BLaER1 (cell line): Measurements from ENCODE around the gene CXCL12.

Experiments
- H3K27ac ChIP-seq: shearing (Covaris generic); formaldehyde crosslinking; 2 replicates; pipeline ENCODE4 v1.8.1; 2022
- H3K27me3 ChIP-seq: shearing (Covaris generic); formaldehyde crosslinking; 2 replicates; pipeline ENCODE4 v1.8.1; 2022
- H3K36me3 ChIP-seq: shearing (Covaris generic); formaldehyde crosslinking; 2 replicates; pipeline ENCODE4 v1.8.1; 2022
- H3K4me1 ChIP-seq: shearing (Covaris generic); formaldehyde crosslinking; 2 replicates; pipeline ENCODE4 v1.8.1; 2022
- H3K4me2 ChIP-seq: shearing (Covaris generic); formaldehyde crosslinking; 2 replicates; pipeline ENCODE4 v1.8.1; 2022
- H3K4me3 ChIP-seq: shearing (Covaris generic); formaldehyde crosslinking; 2 replicates; pipeline ENCODE4 v1.8.1; 2022
- H3K9ac ChIP-seq: shearing (Covaris generic); formaldehyde crosslinking; 2 replicates; pipeline ENCODE4 v1.8.1; 2022
- H3K9me3 ChIP-seq: shearing (Covaris generic); formaldehyde crosslinking; 2 replicates; pipeline ENCODE4 v1.8.1; 2022
- H4K20me1 ChIP-seq: shearing (Covaris generic); formaldehyde crosslinking; 2 replicates; pipeline ENCODE4 v1.8.1; 2022
- Cebpa-rat ChIP-seq: shearing (Covaris generic); IDR thresholded peaks from 2 replicates; pipeline ENCODE4 v1.8.1; 2022

Gene CXCL12

DNA sequence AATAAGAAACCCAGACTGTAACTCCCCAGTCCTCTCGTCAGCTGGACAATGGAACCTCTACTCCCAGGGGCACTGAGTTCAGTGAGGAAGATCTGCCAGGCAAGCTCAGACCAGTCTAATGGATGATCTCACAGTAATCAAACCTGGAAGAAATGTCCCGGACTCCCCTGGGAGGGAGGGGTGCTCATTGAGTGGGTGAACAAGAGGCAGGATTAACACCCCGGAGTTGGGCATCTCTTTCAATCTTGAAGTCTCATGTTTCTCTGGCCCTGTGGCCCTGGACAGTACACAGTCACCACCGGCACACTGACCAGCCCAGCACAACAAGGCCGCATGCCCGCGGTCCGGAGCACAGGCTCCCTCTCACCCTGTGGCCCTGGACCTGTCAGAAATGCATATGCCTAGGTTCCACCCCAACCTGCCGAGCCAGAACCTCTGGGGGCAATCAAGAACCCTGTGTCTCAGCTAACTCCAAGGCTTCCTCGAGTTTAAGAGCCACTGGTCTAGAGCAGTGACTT is 27.8 kb downstream of the CXCL12 start:
- Histone ChIP-seq H3K4me1 (peaks cover 49% of the 10 kb centered on the region), H3K9ac (peak overlapping the region; percentile 31; the same call in 1 of the 2 replicates), H3K4me3 (no peak overlapping the region), H4K20me1 (no peaks in the 10 kb centered on the region), H3K27me3 (no peaks in the 10 kb centered on the region), H3K36me3 (no peaks in the 10 kb centered on the region), H3K9me3 (no peaks in the 10 kb centered on the region), H3K4me2 (peak overlapping the region; percentile 60), H3K27ac (peak overlapping the region; percentile 39; the same call in 1 of the 2 replicates)
- TF ChIP-seq Cebpa-rat, result no peak

DNA sequence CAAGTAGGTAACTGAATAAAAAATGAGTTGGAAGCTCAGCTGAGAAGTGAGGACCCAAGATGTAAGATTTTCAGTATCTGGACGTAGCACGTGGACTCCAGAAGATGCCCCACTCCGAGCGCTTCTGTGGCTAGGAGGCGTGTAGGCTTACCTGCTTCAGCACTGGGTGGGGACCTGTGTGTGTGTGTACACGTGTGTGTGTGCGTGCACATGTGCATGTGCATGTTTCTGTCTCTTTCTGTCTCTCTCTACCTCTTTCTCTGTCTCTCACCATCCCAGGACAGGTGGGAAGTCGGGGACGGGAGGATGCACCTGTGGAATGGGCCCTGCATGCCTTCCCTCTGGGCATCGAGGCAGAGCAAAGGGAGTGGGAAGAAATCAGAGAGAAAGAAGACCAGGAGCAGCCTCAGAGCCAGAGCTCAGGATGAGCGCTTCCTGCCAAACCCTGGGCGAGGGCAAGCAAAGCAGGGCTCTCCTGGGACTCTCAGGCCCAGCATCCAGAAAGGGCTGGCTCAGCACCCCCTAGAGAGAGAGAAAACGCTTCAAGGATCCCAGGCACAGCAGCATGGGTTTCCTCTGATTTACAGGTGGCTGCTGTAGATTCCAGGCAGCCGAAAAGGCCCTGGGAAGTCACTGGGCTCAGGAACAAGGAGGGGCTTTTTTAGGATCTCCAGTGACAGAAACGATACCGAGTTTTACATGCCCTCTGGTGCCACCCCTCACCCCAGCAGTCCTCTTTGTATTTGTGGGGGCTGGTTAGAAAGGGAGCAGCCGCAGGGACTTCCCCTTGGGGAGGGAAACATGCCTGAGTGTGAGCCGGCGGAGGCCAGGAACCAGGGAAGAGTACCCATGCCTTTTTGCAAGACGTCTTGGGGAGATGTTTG is 28.5 kb downstream of the CXCL12 start:
- H3K27me3 ChIP-seq, result no peaks in the 10 kb centered on the region
- no peaks in the 10 kb centered on the region for H4K20me1 ChIP-seq
- H3K36me3 ChIP-seq, result no peaks in the 10 kb centered on the region
- peak overlapping the region; percentile 60 for H3K4me2 ChIP-seq
- H3K27ac ChIP-seq, result peak overlapping the region; percentile 39; the same call in 1 of the 2 replicates
- peaks cover 54% of the 10 kb centered on the region for H3K4me1 ChIP-seq
- no peak overlapping the region for H3K4me3 ChIP-seq
- peak overlapping the region; percentile 31; the same call in 1 of the 2 replicates for H3K9ac ChIP-seq
- TF ChIP-seq Cebpa-rat, result no peak
- no peaks in the 10 kb centered on the region for H3K9me3 ChIP-seq

GRCh38 chr10:44355630-44356029 is 29.3 kb downstream of the CXCL12 start:
- peaks cover 54% of the 10 kb centered on the region for H3K4me1 ChIP-seq

GRCh38 chr10:44354771-44355170 is 30.1 kb downstream of the CXCL12 start:
- H3K27me3 ChIP-seq, result no peaks in the 10 kb centered on the region
- no peaks in the 10 kb centered on the region for H3K9me3 ChIP-seq
- no peak overlapping the region for H3K4me3 ChIP-seq
- no peaks in the 10 kb centered on the region for H4K20me1 ChIP-seq
- H3K4me1 ChIP-seq, result peaks cover 54% of the 10 kb centered on the region
- no peak overlapping the region for H3K27ac ChIP-seq
- H3K36me3 ChIP-seq, result no peaks in the 10 kb centered on the region
- TF ChIP-seq Cebpa-rat, result no peak
- H3K4me2 ChIP-seq, result peak overlapping the region; percentile 40
- H3K9ac ChIP-seq, result no peak overlapping the region; the same call in 1 of the 2 replicates

More at GRCh38 chr10:44355630-44356029, 29.3 kb downstream of the CXCL12 start:
- Histone ChIP-seq H3K4me3 (no peak overlapping the region), H3K9me3 (no peaks in the 10 kb centered on the region), H3K9ac (no peak overlapping the region), H3K4me2 (no peak overlapping the region), H3K27ac (no peak overlapping the region), H3K36me3 (no peaks in the 10 kb centered on the region), H4K20me1 (no peaks in the 10 kb centered on the region), H3K27me3 (no peaks in the 10 kb centered on the region)
- no peak for TF ChIP-seq Cebpa-rat

- no peaks in the 10 kb centered on the region for H3K9me3 ChIP-seq
- no peak overlapping the region for H3K27ac ChIP-seq
- no peaks in the 10 kb centered on the region for H3K27me3 ChIP-seq
- H3K36me3 ChIP-seq, result no peaks in the 10 kb centered on the region
- H3K9ac ChIP-seq, result no peak overlapping the region
- TF ChIP-seq Cebpa-rat, result no peak
- H3K4me3 ChIP-seq, result no peak overlapping the region
- no peak overlapping the region for H3K4me2 ChIP-seq
- H4K20me1 ChIP-seq, result no peaks in the 10 kb centered on the region
- H3K4me1 ChIP-seq, result peaks cover 54% of the 10 kb centered on the region
Observed at GRCh38 chr10:44353721-44354120, 31.2 kb downstream of the CXCL12 start.

DNA sequence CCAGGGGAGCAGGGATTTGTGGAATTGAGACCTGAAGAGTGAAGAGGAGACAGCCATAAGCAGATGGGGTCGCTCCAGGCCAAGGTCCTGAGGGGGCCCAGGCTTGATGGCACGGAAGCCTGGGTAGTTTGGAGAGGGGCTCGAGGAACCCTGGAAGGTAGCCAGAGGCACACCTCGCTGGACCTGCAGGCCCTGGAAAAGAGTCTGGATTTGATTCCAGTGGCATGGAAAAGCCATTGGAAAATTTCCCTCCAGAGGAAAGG is 31.8 kb downstream of the CXCL12 start:
- no peak overlapping the region for H3K27ac ChIP-seq
- no peak overlapping the region for H3K4me3 ChIP-seq
- H3K4me2 ChIP-seq, result peak overlapping the region; percentile 63
- H3K9ac ChIP-seq, result no peak overlapping the region
- H3K36me3 ChIP-seq, result no peaks in the 10 kb centered on the region
- no peaks in the 10 kb centered on the region for H4K20me1 ChIP-seq
- H3K4me1 ChIP-seq, result peaks cover 54% of the 10 kb centered on the region
- H3K9me3 ChIP-seq, result no peaks in the 10 kb centered on the region
- H3K27me3 ChIP-seq, result no peaks in the 10 kb centered on the region
- no peak for TF ChIP-seq Cebpa-rat

DNA sequence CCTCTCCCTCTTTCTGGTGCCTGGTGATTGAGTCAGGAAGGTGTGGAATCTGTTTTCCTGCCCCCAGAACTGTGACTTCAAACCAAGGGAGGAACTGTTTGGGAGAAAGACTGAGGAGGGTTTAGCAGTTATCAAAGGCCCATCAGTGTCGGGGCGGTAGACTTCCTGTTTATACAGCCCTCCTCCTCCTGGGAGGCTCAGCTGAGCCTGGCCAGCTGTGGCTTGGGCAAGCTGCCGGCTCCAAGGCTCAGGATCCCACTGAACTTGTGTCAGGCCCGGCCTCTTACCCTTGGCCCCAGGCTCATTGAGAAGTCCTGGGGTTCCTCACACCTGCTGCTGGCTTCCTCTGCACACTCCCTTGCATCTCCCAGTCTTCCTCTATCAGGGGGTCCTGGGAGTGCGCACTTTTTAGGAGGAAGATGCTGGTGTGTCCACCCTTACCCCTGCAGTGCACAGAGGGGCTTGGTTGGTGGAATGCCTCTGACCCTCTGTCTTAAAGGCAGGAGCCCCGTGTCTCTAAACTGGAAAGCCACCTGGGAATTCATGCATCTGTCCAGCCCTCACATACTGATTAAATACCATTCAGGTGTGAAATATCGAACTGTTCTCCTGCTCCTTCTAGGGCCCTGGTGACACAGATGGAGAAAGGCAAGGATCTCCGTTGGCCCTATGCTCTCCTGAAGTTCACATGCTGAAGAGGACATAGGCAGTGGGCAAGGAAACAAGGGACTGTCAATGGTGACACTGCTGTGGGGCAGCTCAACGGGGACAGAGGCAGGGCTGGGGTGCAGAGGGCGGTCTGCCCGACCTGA is 32.4 kb downstream of the CXCL12 start:
- H3K27ac ChIP-seq, result peak overlapping the region; percentile 69
- H3K27me3 ChIP-seq, result no peaks in the 10 kb centered on the region

GRCh38 chr10:44348496-44348895 is 36.4 kb downstream of the CXCL12 start:
- H3K9me3 ChIP-seq, result no peaks in the 10 kb centered on the region
- H3K36me3 ChIP-seq, result no peaks in the 10 kb centered on the region
- peaks cover 17% of the 10 kb centered on the region for H3K4me1 ChIP-seq
- no peak overlapping the region for H3K9ac ChIP-seq
- H3K4me2 ChIP-seq, result no peak overlapping the region
- no peak overlapping the region for H3K4me3 ChIP-seq
- H3K27me3 ChIP-seq, result no peaks in the 10 kb centered on the region
- no peak overlapping the region for H3K27ac ChIP-seq
- no peaks in the 10 kb centered on the region for H4K20me1 ChIP-seq
- no peak for TF ChIP-seq Cebpa-rat

More for the DNA sequence above, 32.4 kb downstream of the CXCL12 start:
- Histone ChIP-seq H4K20me1 (no peaks in the 10 kb centered on the region), H3K9me3 (no peaks in the 10 kb centered on the region), H3K4me2 (peak overlapping the region; percentile 63), H3K36me3 (no peaks in the 10 kb centered on the region), H3K4me3 (no peak overlapping the region), H3K4me1 (peaks cover 54% of the 10 kb centered on the region), H3K9ac (no peak overlapping the region)
- no peak for TF ChIP-seq Cebpa-rat

GRCh38 chr10:44347609-44348400 is 37.1 kb downstream of the CXCL12 start:
- H3K9me3 ChIP-seq, result no peaks in the 10 kb centered on the region
- no peak overlapping the region for H3K4me2 ChIP-seq
- no peak for TF ChIP-seq Cebpa-rat
- no peaks in the 10 kb centered on the region for H4K20me1 ChIP-seq
- peaks cover 12% of the 10 kb centered on the region for H3K4me1 ChIP-seq
- H3K36me3 ChIP-seq, result no peaks in the 10 kb centered on the region
- no peak overlapping the region for H3K9ac ChIP-seq
- H3K27ac ChIP-seq, result no peak overlapping the region
- no peaks in the 10 kb centered on the region for H3K27me3 ChIP-seq
- no peak overlapping the region for H3K4me3 ChIP-seq
